Astrocyte (in vitro differentiated cells and primary cell): ENCODE results near the gene SMIM5.

Experiments used
- EZH2 ChIP-seq: IDR thresholded peaks from 2 replicates; pipeline ENCODE4 v1.6.1; 2012; ENCODE audit warnings: mild to moderate bottlenecking, low read length, inconsistent platforms; ENCODE audit not compliant: insufficient read depth
- TF ChIP-seq, protein P1 (sequence below): IDR thresholded peaks from 2 replicates; pipeline ENCODE4 v1.5.1; 2011; ENCODE audit warnings: low read depth, mild to moderate bottlenecking, inconsistent platforms, low read length, moderate library complexity; ENCODE audit not compliant: insufficient read depth

DNA sequence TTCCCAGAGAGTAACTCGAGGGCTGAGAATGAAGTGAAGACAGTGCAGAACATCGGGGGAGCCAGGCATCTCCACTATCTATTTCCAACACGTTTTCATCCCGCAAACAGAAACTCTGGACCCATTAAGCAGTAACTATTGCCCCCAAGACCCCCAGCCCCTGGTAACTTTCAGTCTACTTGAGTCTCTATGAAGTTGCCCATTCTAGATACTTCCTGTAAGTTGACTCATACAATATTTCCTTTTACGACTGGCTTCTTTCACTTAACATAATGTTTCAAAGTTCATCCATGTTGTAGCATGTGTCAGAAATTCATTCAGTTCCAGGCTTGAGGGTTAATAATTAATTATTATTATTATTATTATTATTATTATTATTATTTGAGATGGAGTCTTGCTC is 26.1 kb upstream of the SMIM5 start:
- TF ChIP-seq, protein P1, sequence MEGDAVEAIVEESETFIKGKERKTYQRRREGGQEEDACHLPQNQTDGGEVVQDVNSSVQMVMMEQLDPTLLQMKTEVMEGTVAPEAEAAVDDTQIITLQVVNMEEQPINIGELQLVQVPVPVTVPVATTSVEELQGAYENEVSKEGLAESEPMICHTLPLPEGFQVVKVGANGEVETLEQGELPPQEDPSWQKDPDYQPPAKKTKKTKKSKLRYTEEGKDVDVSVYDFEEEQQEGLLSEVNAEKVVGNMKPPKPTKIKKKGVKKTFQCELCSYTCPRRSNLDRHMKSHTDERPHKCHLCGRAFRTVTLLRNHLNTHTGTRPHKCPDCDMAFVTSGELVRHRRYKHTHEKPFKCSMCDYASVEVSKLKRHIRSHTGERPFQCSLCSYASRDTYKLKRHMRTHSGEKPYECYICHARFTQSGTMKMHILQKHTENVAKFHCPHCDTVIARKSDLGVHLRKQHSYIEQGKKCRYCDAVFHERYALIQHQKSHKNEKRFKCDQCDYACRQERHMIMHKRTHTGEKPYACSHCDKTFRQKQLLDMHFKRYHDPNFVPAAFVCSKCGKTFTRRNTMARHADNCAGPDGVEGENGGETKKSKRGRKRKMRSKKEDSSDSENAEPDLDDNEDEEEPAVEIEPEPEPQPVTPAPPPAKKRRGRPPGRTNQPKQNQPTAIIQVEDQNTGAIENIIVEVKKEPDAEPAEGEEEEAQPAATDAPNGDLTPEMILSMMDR: no peak
- TF ChIP-seq EZH2: no peak
